GM19372 (cell line): ENCODE results near the gene FAM210A.

Experiments
- ATAC-seq: cut with Tn5 transposase; IDR thresholded peaks from one replicate; pipeline ENCODE4 v1.9.1; 2021; ENCODE audit warnings: mild to moderate bottlenecking, low read depth, moderate library complexity; ENCODE audit not compliant: unreplicated experiment

The FAM210A gene

GRCh38 chr18:13624563-13625237, 101.7 kb downstream of the FAM210A start:
- ATAC-seq: no peak

DNA sequence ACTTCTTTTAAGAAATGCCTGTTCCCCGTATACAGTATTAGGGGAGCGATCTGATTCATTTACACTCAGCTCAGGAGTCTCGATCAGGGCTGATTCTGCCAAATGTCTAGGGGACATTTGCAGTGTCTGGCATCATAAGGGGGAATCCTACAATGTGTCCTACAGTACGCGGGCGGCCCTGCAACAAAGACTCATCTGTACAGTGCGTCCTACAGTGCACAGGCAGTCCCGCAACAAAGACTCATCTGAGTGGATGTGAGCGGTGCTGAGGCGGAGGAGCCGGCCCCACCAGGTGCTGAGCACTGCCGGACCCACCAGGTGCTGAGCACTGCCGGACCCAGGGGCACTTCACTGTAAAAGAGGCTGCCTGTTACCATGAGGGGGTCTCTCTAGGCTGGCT, 102.5 kb downstream of the FAM210A start:
- ATAC-seq: no peak

- no peak for ATAC-seq
Measured at GRCh38 chr18:13623348-13623747, 103.0 kb downstream of the FAM210A start.

GRCh38 chr18:13622751-13623150, 103.6 kb downstream of the FAM210A start:
- ATAC-seq: no peak

DNA sequence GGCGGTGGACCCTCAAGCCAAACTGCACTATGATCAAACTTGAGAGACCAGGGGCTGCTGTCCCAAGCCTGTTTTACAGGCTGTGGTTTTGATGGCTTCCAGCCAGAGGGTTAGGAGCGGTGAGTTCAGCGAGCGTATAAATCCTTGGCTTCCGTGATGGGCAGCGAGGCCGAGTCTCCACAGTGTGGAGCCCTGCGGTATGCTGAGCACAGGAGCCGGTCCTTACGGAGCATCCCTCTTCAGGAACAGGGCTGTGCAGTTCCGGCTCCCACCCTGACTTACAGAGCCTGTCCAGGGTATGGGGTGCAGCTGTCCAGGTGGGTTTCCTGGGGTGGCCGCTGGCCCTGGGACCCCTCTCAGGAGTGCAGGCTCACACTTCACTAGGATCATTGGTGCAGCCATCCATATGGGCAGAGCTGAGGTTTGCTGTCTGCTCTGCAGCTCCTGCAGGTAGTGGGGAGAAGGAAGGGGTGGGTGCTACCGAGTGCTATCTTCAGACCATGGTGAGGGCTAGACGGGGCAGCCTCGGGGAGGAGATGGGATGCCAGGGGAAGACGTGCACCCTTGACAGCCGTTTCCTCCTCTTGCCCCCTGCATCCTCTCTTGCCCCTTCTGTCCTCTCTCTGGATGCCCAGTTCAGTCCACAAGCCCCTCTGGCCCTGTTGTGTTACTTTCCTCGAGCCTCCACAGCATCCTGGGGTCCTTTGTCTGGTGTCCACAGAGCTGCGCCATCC, 104.3 kb downstream of the FAM210A start:
- ATAC-seq: no peak

DNA sequence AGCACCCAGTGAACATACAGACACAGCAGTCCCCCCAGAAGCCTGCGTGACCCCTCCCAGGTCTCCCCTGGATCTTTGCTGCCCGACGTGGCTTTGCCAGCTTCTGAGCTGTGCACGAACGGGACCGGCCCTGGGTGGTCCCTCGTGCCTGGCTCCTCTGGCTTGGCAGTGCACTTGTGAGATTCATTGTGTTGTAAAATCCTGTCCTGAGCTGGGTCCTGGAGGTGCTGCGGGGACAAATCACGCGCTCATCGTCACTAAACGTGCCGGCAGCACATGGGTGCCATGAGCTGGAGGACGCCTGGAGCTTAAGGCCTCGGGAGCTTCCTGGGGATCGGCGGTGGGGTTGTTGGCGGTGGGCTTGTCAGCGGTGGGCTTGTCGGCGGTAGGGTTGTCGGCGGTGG, 104.9 kb downstream of the FAM210A start:
- ATAC-seq: no peak

DNA sequence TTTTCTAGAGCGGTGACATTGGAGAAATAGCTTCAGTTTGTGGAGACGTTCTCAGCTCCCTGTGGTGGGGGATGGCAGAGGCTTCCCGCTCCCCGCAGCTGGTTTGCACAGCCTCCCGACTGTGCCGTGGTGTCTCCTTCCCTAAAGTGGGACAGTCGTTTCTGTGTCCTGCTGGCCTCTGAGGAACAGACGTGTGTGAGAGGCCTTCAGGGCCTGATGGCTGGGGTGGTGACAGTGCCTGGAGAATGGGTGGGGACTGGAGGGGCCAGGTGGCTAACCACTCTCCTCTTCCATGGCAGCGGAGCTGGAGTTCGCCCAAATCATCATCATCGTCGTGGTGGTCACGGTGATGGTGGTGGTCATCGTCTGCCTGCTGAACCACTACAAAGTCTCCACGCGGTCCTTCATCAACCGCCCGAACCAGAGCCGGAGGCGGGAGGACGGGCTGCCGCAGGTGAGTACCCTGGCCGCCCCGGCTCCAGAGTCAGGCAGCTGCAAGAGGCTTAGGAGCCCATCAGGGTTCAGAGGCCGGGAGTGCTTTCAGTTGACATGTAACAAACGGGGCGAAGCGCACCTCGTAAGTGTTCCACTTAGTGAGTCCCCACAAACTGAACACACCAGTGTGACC, 105.4 kb downstream of the FAM210A start:
- ATAC-seq: no peak

GRCh38 chr18:13620206-13620672, 106.1 kb downstream of the FAM210A start:
- ATAC-seq: no peak

DNA sequence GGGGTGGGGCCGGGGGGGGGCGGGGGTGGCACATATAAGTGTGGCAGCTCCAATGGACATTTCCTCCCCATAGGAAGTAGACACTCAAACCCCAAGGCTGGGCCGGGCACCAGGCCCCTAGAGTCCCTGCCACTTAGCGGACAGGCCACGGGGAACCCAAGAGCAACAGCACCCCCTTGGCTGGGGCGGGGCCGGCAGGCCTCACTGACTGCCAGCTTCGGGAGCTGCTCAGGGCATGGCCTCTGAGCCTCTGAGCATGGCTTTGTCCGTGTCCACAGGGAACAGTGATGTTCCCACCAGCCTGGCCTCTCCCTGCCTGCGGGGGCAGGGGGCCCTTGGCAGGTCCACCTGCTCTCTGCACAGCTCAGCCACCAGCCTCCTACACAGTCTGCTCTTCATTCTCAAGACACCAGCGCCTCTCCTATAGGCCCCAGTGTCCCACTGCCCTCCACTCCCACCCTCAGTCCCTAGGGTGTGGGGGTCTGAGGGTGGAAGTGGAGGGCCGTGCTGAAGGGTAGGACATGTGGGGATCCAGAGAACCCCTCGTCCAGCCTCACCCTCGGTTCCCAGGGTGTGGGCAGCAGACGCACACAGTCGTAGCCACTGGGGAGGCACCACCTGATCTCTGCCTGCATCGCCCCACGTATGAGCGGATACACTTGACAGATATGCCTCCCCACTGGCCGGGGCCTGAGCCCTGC, 106.7 kb downstream of the FAM210A start:
- no peak for ATAC-seq

- ATAC-seq: no peak
Measured at GRCh38 chr18:13618760-13619438, 107.5 kb downstream of the FAM210A start.

DNA sequence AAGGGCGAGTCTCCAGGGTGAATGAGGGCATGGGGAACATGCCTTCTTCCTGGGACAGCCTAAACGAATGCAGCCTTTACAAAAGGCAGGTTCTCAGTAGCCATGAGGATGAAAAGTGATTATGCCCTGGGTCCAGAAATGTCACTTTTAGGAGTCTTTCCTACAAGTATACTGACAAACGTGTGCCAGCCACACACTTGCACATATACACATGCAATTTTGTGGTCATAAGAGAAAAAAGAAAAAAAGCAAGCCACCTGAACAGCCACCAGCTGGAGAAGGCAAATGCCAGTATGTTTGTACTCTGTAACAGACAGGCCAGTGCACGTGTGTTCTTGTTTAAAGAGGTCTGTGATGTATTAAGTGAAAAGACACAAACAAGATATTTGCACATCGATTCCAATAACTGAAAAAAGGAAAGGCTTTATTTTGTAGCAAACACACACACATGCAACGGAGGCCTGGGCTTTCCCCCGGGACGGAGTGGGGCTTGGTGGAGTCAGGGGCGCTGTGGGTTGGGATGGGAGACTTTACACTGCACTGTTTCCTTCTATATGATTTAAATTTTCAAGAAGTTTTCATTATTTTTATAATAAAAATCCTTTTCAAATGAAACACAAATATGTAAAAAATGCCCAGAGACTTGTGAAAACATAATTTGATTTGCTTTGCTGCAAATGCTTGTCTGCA, 108.4 kb downstream of the FAM210A start:
- no peak for ATAC-seq

DNA sequence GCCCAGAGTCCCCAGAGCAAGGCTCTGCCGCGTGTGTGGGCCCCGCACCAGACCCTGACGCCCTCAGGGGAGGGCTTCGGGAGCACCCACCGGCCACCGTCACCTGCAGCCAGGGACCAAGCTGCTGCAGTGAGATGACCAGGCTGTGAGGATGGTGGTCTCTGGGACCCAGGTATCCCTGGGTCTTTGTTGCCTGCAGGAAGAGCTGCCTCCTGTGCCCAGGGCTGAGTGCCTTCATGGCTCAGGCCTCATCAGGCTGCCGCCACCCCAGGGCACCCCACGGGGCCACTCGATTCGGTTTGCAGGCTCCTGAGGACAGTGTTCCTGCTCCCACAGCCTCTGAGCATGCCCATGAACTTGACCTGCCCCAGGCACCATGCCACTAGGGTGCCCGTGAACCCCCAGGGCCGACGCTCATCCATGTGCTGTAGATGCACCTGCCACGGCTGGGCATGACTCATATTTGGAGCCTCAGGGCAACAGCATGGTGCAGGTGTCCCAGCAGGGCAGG, 109.8 kb downstream of the FAM210A start:
- no peak for ATAC-seq

DNA sequence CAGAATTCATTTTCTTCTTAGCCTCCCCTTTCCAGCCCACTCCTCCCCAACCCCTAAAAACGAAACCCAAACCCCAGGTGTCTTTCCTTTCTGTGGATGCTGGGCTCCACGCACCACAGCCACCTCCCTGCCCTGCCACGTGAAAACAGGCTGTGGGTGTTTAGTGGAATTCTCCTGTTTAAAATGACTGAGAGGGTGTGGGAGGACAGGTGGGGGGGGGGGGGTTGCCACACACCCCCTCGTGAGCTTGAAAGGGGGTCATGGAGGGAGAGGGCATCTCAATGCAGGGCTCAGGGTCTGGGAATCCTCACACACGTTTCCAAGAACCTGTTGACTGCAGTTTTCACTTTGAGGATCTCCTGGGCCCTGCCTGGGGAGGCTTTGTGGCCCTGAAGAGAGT, 110.3 kb downstream of the FAM210A start:
- no peak for ATAC-seq

- no peak for ATAC-seq
Measured at GRCh38 chr18:13615432-13615861, 110.9 kb downstream of the FAM210A start.

DNA sequence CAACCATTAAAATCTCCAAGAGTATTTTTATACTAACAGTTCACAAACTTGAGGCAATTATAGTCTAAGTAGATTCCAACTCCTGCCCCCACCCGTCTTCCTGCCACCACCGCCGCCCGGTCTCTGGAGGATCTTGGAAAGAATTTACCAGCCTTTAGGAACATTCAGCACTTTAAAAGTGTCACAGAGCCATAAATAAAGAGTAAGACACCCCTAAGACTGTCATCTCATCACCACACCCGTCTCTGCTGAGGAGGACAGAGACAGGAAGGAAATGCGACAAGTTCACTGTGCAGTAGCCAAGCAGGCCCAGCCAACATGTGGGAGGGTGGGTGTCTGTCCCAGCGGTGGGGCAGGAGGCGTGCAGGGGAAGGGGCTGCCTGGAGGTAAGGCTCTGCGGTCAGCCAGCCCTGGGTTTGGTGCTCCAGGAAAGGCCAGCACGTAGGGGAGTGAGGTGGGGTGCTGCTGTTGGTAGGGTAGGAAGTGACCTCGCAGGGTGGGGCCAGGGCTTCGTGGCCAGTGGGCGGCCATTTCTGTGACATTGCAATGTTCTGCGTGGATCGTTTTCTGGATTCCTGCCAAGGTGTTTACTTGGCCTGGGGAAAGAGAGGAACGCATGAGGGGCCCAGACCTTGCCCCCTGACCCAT, 111.6 kb downstream of the FAM210A start:
- ATAC-seq: no peak

DNA sequence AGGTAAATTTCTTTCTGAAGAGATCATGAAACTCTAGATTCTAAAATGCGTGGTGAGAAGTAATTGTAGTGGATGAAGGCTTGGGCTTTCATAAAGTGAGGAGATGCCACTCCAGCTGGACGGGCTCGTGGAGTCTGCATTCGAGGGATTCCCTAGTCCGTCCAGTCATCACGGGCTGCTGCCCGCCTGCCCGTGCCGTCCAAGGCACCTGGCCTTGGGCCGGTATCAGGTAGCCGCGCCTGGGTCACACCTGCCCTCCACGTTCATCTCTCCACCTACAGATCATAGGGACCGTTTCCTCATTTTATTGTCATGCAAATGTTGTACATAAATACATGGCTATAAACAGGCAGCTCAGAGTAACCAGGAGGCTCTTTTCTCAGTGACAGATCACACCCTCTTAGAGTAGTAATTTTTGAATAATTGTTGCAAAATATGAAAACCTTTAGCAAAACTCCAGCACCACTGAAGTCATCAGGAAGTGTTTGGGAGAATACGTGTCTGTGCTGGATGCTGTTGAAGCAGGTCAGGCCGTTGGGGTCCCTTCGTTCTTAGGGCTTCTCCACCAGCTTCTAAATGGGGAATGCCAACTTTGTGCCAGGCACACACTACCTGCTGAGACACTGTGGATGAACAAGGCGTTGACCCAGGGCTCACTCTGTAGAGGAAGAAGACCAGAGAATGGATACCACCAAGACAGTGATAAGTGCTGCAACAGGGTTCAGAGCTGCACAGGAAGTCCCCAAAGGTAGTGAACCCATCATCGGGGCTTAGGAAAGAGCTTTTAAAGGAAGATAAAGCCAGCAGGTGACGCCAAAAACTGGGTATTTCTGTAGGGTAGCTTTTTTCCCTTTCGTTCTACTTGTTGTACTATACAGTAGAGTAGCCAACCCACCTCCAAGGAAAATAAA, 112.5 kb downstream of the FAM210A start:
- ATAC-seq: no peak
